ENCODE results near the gene CCDC112. TPM values are rescaled to one million over a fixed set of nuclear protein-coding genes. Genes with fewer than 3 reads are reported as not detected.
A peak's percentile ranks its signal among the peaks of the same experiment; 100 is the strongest.

Gene CCDC112
- total and polyA plus RNA-seq, 2 of the 4 experiments (the other 2 are of a cell fraction) = 2.0 to 2.3 TPM

GRCh38 chr5:115309751-115310370 is 13.4 kb upstream of the CCDC112 start:
- no CpG with 5 or more reads among the region's 1 CpG for WGBS, 2 experiments (ENCODE audit: extremely low coverage in 2 of 2, insufficient read length in 1 of 2)
- CTCF ChIA-PET = interaction anchor here (0.6 to 1.6 kb wide), 18 partner anchors 10 to 284 kb away, joined by 3 to 9 read pairs (median 4); partner anchors contain the start of genes CCDC112 and TRIM36
- Histone ChIP-seq H3K9ac (ENCODE audit: low read depth, low read length) (no peak overlapping the region), H3K27me3 (ENCODE audit: control insufficient read depth, insufficient read depth, low read length) (peaks cover 3% of the 10 kb centered on the region), H3K9me1 (ENCODE audit: insufficient read depth, low read length) (no peaks in the 10 kb centered on the region), H4K91ac (ENCODE audit: insufficient read depth, low read depth, low read length) (no peak overlapping the region), H4K8ac (ENCODE audit: low read depth in 2 of 2, low read length in 2 of 2) (no peak overlapping the region), H3K4me1 (ENCODE audit: control insufficient read depth, insufficient read depth, low read length) (no peaks in the 10 kb centered on the region), H3K27ac (ENCODE audit: insufficient read depth, low read length) (no peak overlapping the region), H3K4ac (ENCODE audit: low read depth, low read length) (no peak overlapping the region), H2BK5ac (ENCODE audit: low read depth, low read length, poor library complexity, severe bottlenecking) (no peak overlapping the region), H2BK20ac (ENCODE audit: low read depth, low read length) (no peak overlapping the region), H3K4me3 (ENCODE audit: insufficient read depth, low read depth, low read length) (no peak overlapping the region), H3K14ac (replicated peaks; ENCODE audit: low read depth, low read length) (no peak overlapping the region), H3K23ac (ENCODE audit: low read depth, low read length) (no peak overlapping the region), H2AFZ (replicated peaks; ENCODE audit: low read length, poor library complexity) (no peak overlapping the region), H4K20me1 (ENCODE audit: insufficient read depth, low read length) (no peaks in the 10 kb centered on the region), H4K5ac (ENCODE audit: low read depth, low read length) (no peak overlapping the region), H3K9me3 (ENCODE audit: control insufficient read depth, insufficient read depth, low read length) (no peaks in the 10 kb centered on the region), H2BK15ac (ENCODE audit: low read depth, low read length) (no peak overlapping the region), H3K36me3 (ENCODE audit: control insufficient read depth, insufficient read depth, low read length) (no peaks in the 10 kb centered on the region), H3K79me1 (ENCODE audit: low read depth in 1 of 2, low read length in 2 of 2) (no peaks in the 10 kb centered on the region), H3K56ac (ENCODE audit: extremely low read depth, insufficient read depth, low read length) (no peak overlapping the region), H3K18ac (ENCODE audit: low read depth, low read length) (no peak overlapping the region), H2AK5ac (ENCODE audit: low read depth, low read length) (no peak overlapping the region), H2BK120ac (ENCODE audit: low read depth, low read length) (no peak overlapping the region), H3K4me2 (ENCODE audit: low read depth, low read length) (no peak overlapping the region), H2AK9ac (replicated peaks; ENCODE audit: low read depth, low read length, poor library complexity) (no peak overlapping the region)
- no TSS peak for BruUV-seq (replicated peaks)
- intact Hi-C loops (cut with micrococcal nuclease) = loop anchor here (1.0 to 10.0 kb wide), 5 partner anchors 67 to 765 kb away; no protein-coding TSS in a partner anchor
- in situ Hi-C loops (cut with MboI; ENCODE audit: low sequenced_read_pairs) = loop anchor here (5.0 to 25.0 kb wide), 2 partner anchors 277 to 752 kb away; no protein-coding TSS in a partner anchor
- dilution Hi-C loops (cut with HindIII; ENCODE audit: low sequenced_read_pairs, unreplicated experiment) = no loop called here
- ATAC-seq (ENCODE audit: low read depth) (peak; percentile 72), DNase-seq (peak; percentile 58)
- peak; percentile 93 for TF ChIP-seq SMC3 (IDR thresholded peaks at IDR 0.05; ENCODE audit: low read depth, low read length)
- TF ChIP-seq CHD1 (IDR thresholded peaks at IDR 0.05; ENCODE audit: low read depth, low read length) = no peak
- TF ChIP-seq RAD21 (IDR thresholded peaks at IDR 0.05; ENCODE audit: low read length) = peak; percentile 79
- peak; percentile 74 for TF ChIP-seq CTCF (conservative IDR thresholded peaks at IDR 0.05; ENCODE audit: low read depth, low read length)
- POLR2A ChIA-PET (ENCODE audit: unreplicated experiment) = no interaction called here

Data from IMR-90 (cell line).